Naive thymus-derived CD4-positive, alpha-beta T cell (primary cell): ENCODE data around the gene ATP8B3. TPM values are rescaled to one million over a fixed set of nuclear protein-coding genes. Genes with fewer than 3 reads are reported as not detected.

Source experiments
- ATAC-seq: fragments of 150-1000 bp; cut with Tn5 transposase; 2 replicates; pipeline ENCODE4 v1.10.0; 2021; ENCODE audit warnings: mild to moderate bottlenecking, moderate library complexity
- CTCF ChIA-PET: fragments of 350-600 bp; sonication (Branson Sonifier 250); formaldehyde crosslinking; loops from one replicate; lab custom pipeline; 2021; ENCODE audit warnings: antibody characterized with exemption; lab: Charles Lee
- POLR2A ChIA-PET: fragments of 350-600 bp; sonication (Branson Sonifier 250); formaldehyde crosslinking; loops from one replicate; lab custom pipeline; 2021; ENCODE audit warnings: antibody characterized with exemption, inconsistent platforms; lab: Charles Lee
- DNase-seq, 9 donors: peaks; one replicate each; pipeline versions ENCODE4 v3.0.0 to v3.0.0-alpha.2; 2020 to 2022; ENCODE audit warnings: mixed read lengths in 1 of 9
- H3K27ac ChIP-seq: one replicate; pipeline ENCODE4 v1.7.0; 2013; ENCODE audit warnings: mild to moderate bottlenecking, low read depth, low read length, moderate library complexity
- H3K27me3 ChIP-seq, 2 donors: one replicate each; pipeline ENCODE4 v1.7.0; 2013; ENCODE audit warnings: low read length in 2 of 2, mild to moderate bottlenecking in 2 of 2, moderate library complexity in 2 of 2; ENCODE audit not compliant: control insufficient read depth in 2 of 2, insufficient read depth in 2 of 2
- H3K36me3 ChIP-seq, 3 experiments: 1 replicate in 2 of 3; 2 replicates in 1 of 3; pipeline ENCODE4 v1.7.0; 2013; ENCODE audit warnings: low read length in 3 of 3, mild to moderate bottlenecking in 3 of 3, moderate library complexity in 1 of 3; ENCODE audit not compliant: insufficient read depth in 3 of 3, control insufficient read depth in 2 of 3
- H3K4me1 ChIP-seq, 2 donors: one replicate each; pipeline ENCODE4 v1.7.0; 2013; ENCODE audit warnings: low read length in 2 of 2, mild to moderate bottlenecking in 2 of 2, moderate library complexity in 1 of 2; ENCODE audit not compliant: control insufficient read depth in 2 of 2, insufficient read depth in 2 of 2
- H3K4me3 ChIP-seq: 2 replicates; pipeline ENCODE4 v1.7.0; 2013; ENCODE audit warnings: mild to moderate bottlenecking, low read length
- H3K9me3 ChIP-seq, 3 experiments: 1 replicate in 2 of 3; 2 replicates in 1 of 3; pipeline ENCODE4 v1.7.0; 2013; ENCODE audit warnings: low read length in 3 of 3; ENCODE audit not compliant: control insufficient read depth in 2 of 3
- H3K27ac Mint-ChIP-seq, 9 donors: one replicate each; pipeline ENCODE4 v1.8.0; 2020 to 2022; ENCODE audit warnings: mixed read lengths in 9 of 9, mild to moderate bottlenecking in 8 of 9, moderate library complexity in 5 of 9, inconsistent platforms in 2 of 9
- H3K27me3 Mint-ChIP-seq, 5 donors: one replicate each; pipeline ENCODE4 v1.8.0; 2021 to 2022; ENCODE audit warnings: mixed read lengths in 5 of 5, mild to moderate bottlenecking in 1 of 5
- H3K36me3 Mint-ChIP-seq, 5 donors: one replicate each; pipeline ENCODE4 v1.8.0; 2020 to 2022; ENCODE audit warnings: mixed read lengths in 5 of 5, mild to moderate bottlenecking in 3 of 5, inconsistent platforms in 1 of 5
- H3K4me1 Mint-ChIP-seq, 7 donors: one replicate each; pipeline ENCODE4 v1.8.0; 2020 to 2022; ENCODE audit warnings: mixed read lengths in 7 of 7, mild to moderate bottlenecking in 3 of 7, inconsistent platforms in 1 of 7
- H3K4me3 Mint-ChIP-seq, 10 donors: one replicate each; pipeline ENCODE4 v1.8.0; 2020 to 2022; ENCODE audit warnings: mild to moderate bottlenecking in 10 of 10, mixed read lengths in 10 of 10, moderate library complexity in 6 of 10, inconsistent platforms in 2 of 10
- H3K9me3 Mint-ChIP-seq, 11 donors: one replicate each; pipeline ENCODE4 v1.8.0; 2020 to 2022; ENCODE audit warnings: mixed read lengths in 11 of 11, mild to moderate bottlenecking in 4 of 11, inconsistent platforms in 1 of 11, moderate library complexity in 1 of 11
- intact Hi-C, 2 donors: fragments of 100-400 bp; cut with micrococcal nuclease; formaldehyde crosslinking; loops; one replicate each; pipeline ENCODE4 v1.15.1; 2023
- microRNA-seq: library from miRNA; unstranded; fragments of <30 nt; microRNA quantifications from one replicate; pipeline ENCODE4 v1.2.0, GENCODE V29; 2022; ENCODE audit warnings: borderline microRNAs expressed
- polyA plus RNA-seq, 2 donors: library from polyadenylated mRNA; unstranded; fragments of 300-500 nt; fragmentation: Illumina TruSeq; gene quantifications; one replicate each; pipeline ENCODE4 v1.2.3, GENCODE V29; 2021
- total RNA-seq, 6 experiments: library from RNA in 5 of 6; stranded (reverse) in 5 of 6; gene quantifications; 1 replicate in 5 of 6; 2 replicates in 1 of 6; pipeline ENCODE4 v1.2.3 and lab custom pipeline; 2021 to 2026

The ATP8B3 gene
- total and polyA plus RNA-seq, 7 experiments from 2014 or later: 0.83 to 15.3 (median 3.2) TPM

GRCh38 chr19:1739960-1740629, 72.0 kb downstream of the ATP8B3 start:
- no peaks in the 10 kb centered on the region for H3K4me1 Mint-ChIP-seq
- Histone ChIP-seq H3K9me3 (no peaks in the 10 kb centered on the region), H3K27me3 (peaks cover under 1 to 4% of the 10 kb centered on the region in 2 donors), H3K4me3 (no peak overlapping the region), H3K36me3 (no peaks in the 10 kb centered on the region), H3K27ac (no peak overlapping the region), H3K4me1 (no peaks in the 10 kb centered on the region)
- no peak overlapping the region for H3K27ac Mint-ChIP-seq
- ATAC-seq (no peak), DNase-seq (no peak)
- POLR2A ChIA-PET: interaction anchor here (0.6 kb wide), 1 partner anchor 1590 kb away, joined by 3 read pairs; no protein-coding TSS in a partner anchor
- CTCF ChIA-PET: interaction anchor here (1.0 kb wide), 1 partner anchor 27 kb away, joined by 3 read pairs; no protein-coding TSS in a partner anchor
- peaks cover 14 to 44% (median 32%) of the 10 kb centered on the region in 5 donors for H3K27me3 Mint-ChIP-seq
- H3K9me3 Mint-ChIP-seq: peaks cover 0 to 7% (median 2%) of the 10 kb centered on the region in 11 donors
- no peaks in the 10 kb centered on the region for H3K36me3 Mint-ChIP-seq
- intact Hi-C loops: no loop called here
- no peak overlapping the region for H3K4me3 Mint-ChIP-seq

- Mint-ChIP-seq H3K4me3 (no peak overlapping the region), H3K4me1 (peaks cover 0 to 1% (median 0%) of the 10 kb centered on the region in 7 donors), H3K27me3 (peaks cover 20 to 59% (median 39%) of the 10 kb centered on the region in 5 donors), H3K27ac (no peak overlapping the region), H3K9me3 (peaks cover 0 to 7% (median 2%) of the 10 kb centered on the region in 11 donors), H3K36me3 (no peaks in the 10 kb centered on the region)
- ChIA-PET CTCF (no interaction called here), POLR2A (no interaction called here)
- Histone ChIP-seq H3K27me3 (peaks cover 0 to 3% of the 10 kb centered on the region in 2 donors), H3K27ac (no peak overlapping the region), H3K4me3 (no peak overlapping the region), H3K4me1 (no peaks in the 10 kb centered on the region), H3K36me3 (no peaks in the 10 kb centered on the region), H3K9me3 (no peaks in the 10 kb centered on the region)
- no peak for DNase-seq
- intact Hi-C loops: no loop called here
- ATAC-seq: no peak
Observed at GRCh38 chr19:1736927-1737326, 75.1 kb downstream of the ATP8B3 start.

GRCh38 chr19:1736280-1736679, 75.8 kb downstream of the ATP8B3 start:
- POLR2A ChIA-PET: no interaction called here
- no peak overlapping the region for H3K27ac Mint-ChIP-seq
- Histone ChIP-seq H3K27ac (no peak overlapping the region), H3K27me3 (peaks cover 0 to 3% of the 10 kb centered on the region in 2 donors), H3K36me3 (no peaks in the 10 kb centered on the region), H3K4me1 (no peaks in the 10 kb centered on the region), H3K4me3 (no peak overlapping the region), H3K9me3 (no peaks in the 10 kb centered on the region)
- intact Hi-C loops: no loop called here
- peaks cover 0 to 4% (median 2%) of the 10 kb centered on the region in 11 donors for H3K9me3 Mint-ChIP-seq
- peaks cover 19 to 60% (median 40%) of the 10 kb centered on the region in 5 donors for H3K27me3 Mint-ChIP-seq
- no peaks in the 10 kb centered on the region for H3K36me3 Mint-ChIP-seq
- H3K4me3 Mint-ChIP-seq: no peak overlapping the region
- peaks cover 0 to 1% (median 0%) of the 10 kb centered on the region in 7 donors for H3K4me1 Mint-ChIP-seq
- DNase-seq: no peak
- CTCF ChIA-PET: no interaction called here
- no peak for ATAC-seq

GRCh38 chr19:1734321-1734966, 77.6 kb downstream of the ATP8B3 start:
- H3K4me1 ChIP-seq: no peaks in the 10 kb centered on the region
- Mint-ChIP-seq H3K4me3 (no peak overlapping the region), H3K9me3 (peaks cover 0 to 4% (median 0%) of the 10 kb centered on the region in 11 donors), H3K27ac (no peak overlapping the region), H3K36me3 (no peaks in the 10 kb centered on the region), H3K4me1 (peaks cover 0 to 1% (median 0%) of the 10 kb centered on the region in 7 donors), H3K27me3 (peaks cover 19 to 69% (median 36%) of the 10 kb centered on the region in 5 donors)
- no peaks in the 10 kb centered on the region for H3K9me3 ChIP-seq
- H3K4me3 ChIP-seq: no peak overlapping the region
- ATAC-seq (no peak), DNase-seq (no peak)
- CTCF ChIA-PET: no interaction called here
- peaks cover 0 to 3% of the 10 kb centered on the region in 2 donors for H3K27me3 ChIP-seq
- POLR2A ChIA-PET: no interaction called here
- H3K27ac ChIP-seq: no peak overlapping the region
- H3K36me3 ChIP-seq: no peaks in the 10 kb centered on the region
- intact Hi-C loops: no loop called here

Small RNA genes within 50 kb of the gene (microRNA-seq; reads per million reads assigned to microRNA genes)
- gene MIR1909: not detected

Other genes starting within 250 kb of the ATP8B3 start
- 1 to 10 TPM; 2.1 to 8.3 (median 2.3) TPM for gene MEX3D, start 244.0 kb downstream of the ATP8B3 start, total RNA-seq
- gene MEX3D, start 244.0 kb downstream of the ATP8B3 start, polyA plus RNA-seq: not detected
- gene MBD3, start 219.4 kb downstream of the ATP8B3 start, total RNA-seq: 10 to 100 TPM; 50.1 to 87.8 (median 64.6) TPM
- 10 to 100 TPM in 1 of 2 donors, 1 to 10 TPM in 1; 9.1 to 23.1 TPM for gene MBD3, start 219.4 kb downstream of the ATP8B3 start, polyA plus RNA-seq
- gene UQCR11, start 206.8 kb downstream of the ATP8B3 start, total RNA-seq: 100 to 1,000 TPM in 4 of 5 experiments, 10 to 100 TPM in 1; 94.3 to 170 (median 123) TPM
- 100 to 1,000 TPM; 292 to 606 TPM for gene UQCR11, start 206.8 kb downstream of the ATP8B3 start, polyA plus RNA-seq
- gene TCF3, start 159.7 kb downstream of the ATP8B3 start, total RNA-seq: 10 to 100 TPM; 66.6 to 83.6 (median 78.3) TPM
- gene TCF3, start 159.7 kb downstream of the ATP8B3 start, polyA plus RNA-seq: 10 to 100 TPM in 1 of 2 donors, 1 to 10 TPM in 1; 5.8 to 15.6 TPM
- gene ONECUT3, start 58.8 kb downstream of the ATP8B3 start, total RNA-seq: not detected
- not detected for gene ONECUT3, start 58.8 kb downstream of the ATP8B3 start, polyA plus RNA-seq
- 10 to 100 TPM; 52.7 to 92.6 (median 73.1) TPM for gene REXO1, start 36.2 kb upstream of the ATP8B3 start, total RNA-seq
- gene REXO1, start 36.2 kb upstream of the ATP8B3 start, polyA plus RNA-seq: 1 to 10 TPM; 5.4 to 9.6 TPM
- 10 to 100 TPM; 20.5 to 65.2 (median 21.1) TPM for gene KLF16, start 51.3 kb upstream of the ATP8B3 start, total RNA-seq
- gene KLF16, start 51.3 kb upstream of the ATP8B3 start, polyA plus RNA-seq: under 1 TPM; 0.41 to 0.47 TPM
- 100 to 1,000 TPM in 4 of 5 experiments, 10 to 100 TPM in 1; 92.9 to 175 (median 127) TPM for gene ABHD17A, start 73.2 kb upstream of the ATP8B3 start, total RNA-seq
- 100 to 1,000 TPM; 135 to 140 TPM for gene ABHD17A, start 73.2 kb upstream of the ATP8B3 start, polyA plus RNA-seq
- gene ADAT3, start 93.1 kb upstream of the ATP8B3 start, total RNA-seq: 10 to 100 TPM in 2 of 5 experiments, 1 to 10 TPM in 3; 3.5 to 13.5 (median 6.1) TPM
- gene ADAT3, start 93.1 kb upstream of the ATP8B3 start, polyA plus RNA-seq: 1 to 10 TPM; 2.2 to 5.9 TPM
- 10 to 100 TPM; 17.6 to 35.5 (median 23.0) TPM for gene SCAMP4, start 93.1 kb upstream of the ATP8B3 start, total RNA-seq
- 10 to 100 TPM; 11.8 to 12.8 TPM for gene SCAMP4, start 93.1 kb upstream of the ATP8B3 start, polyA plus RNA-seq
- 100 to 1,000 TPM; 109 to 145 (median 117) TPM for gene CSNK1G2, start 128.9 kb upstream of the ATP8B3 start, total RNA-seq
- 10 to 100 TPM; 18.1 to 45.3 TPM for gene CSNK1G2, start 128.9 kb upstream of the ATP8B3 start, polyA plus RNA-seq
- gene BTBD2, start 203.4 kb upstream of the ATP8B3 start, total RNA-seq: 10 to 100 TPM; 53.0 to 70.8 (median 67.5) TPM
- 1 to 10 TPM; 5.2 to 6.5 TPM for gene BTBD2, start 203.4 kb upstream of the ATP8B3 start, polyA plus RNA-seq
- gene MKNK2, start 239.0 kb upstream of the ATP8B3 start, total RNA-seq: 100 to 1,000 TPM; 190 to 347 (median 238) TPM
- gene MKNK2, start 239.0 kb upstream of the ATP8B3 start, polyA plus RNA-seq: 10 to 100 TPM; 28.8 to 52.9 TPM